K562 (cell line): ENCODE results near the gene CUTA. TPM values are rescaled to one million over a fixed set of nuclear protein-coding genes. Genes with fewer than 3 reads are reported as not detected.

Source experiments
- L3MBTL2 ChIP-seq: fragments of 450-650 bp; IDR thresholded peaks from 2 replicates; pipeline ENCODE4 v1.6.1; 2016; ENCODE audit warnings: mild to moderate bottlenecking, moderate library complexity
- MEF2A ChIP-seq: IDR thresholded peaks from 2 replicates; pipeline ENCODE4 v1.6.1; 2011; ENCODE audit warnings: low read depth, mild to moderate bottlenecking, low read length, moderate library complexity; ENCODE audit not compliant: control insufficient read depth
- MTA2 ChIP-seq: fragments of 450-650 bp; IDR thresholded peaks from 2 replicates; pipeline ENCODE4 v1.6.1; 2016; ENCODE audit warnings: low read depth
- MXI1 ChIP-seq: IDR thresholded peaks from 2 replicates; pipeline ENCODE4 v1.6.1; 2011; ENCODE audit warnings: low read depth, mild to moderate bottlenecking, improper control_type of control experiment, low read length
- NFE2 ChIP-seq: IDR thresholded peaks from 2 replicates; pipeline ENCODE4 v1.6.1; 2014; ENCODE audit warnings: antibody characterized with exemption, low read depth
- POLR3G ChIP-seq: IDR thresholded peaks from 2 replicates; pipeline ENCODE4 v1.6.1; 2011; ENCODE audit not compliant: insufficient read length, insufficient replicate concordance; ENCODE audit errors: extremely low read depth
- RBM39 ChIP-seq: fragments of 200-400 bp; formaldehyde crosslinking; optimal IDR thresholded peaks from 2 replicates; pipeline ENCODE3; 2018; ENCODE audit warnings: low read depth, low read length
- RHOXF2B ChIP-seq: fragments of 250-450 bp; sonication (Bioruptor Pico); conservative IDR thresholded peaks from 2 replicates; pipeline ENCODE4 v1.5.1; 2021
- SMARCA4 ChIP-seq: fragments of 450-650 bp; IDR thresholded peaks from 2 replicates; pipeline ENCODE4 v1.6.1; 2016
- THRAP3 ChIP-seq: fragments of 450-650 bp; IDR thresholded peaks from 2 replicates; pipeline ENCODE4 v1.6.1; 2016; ENCODE audit warnings: mild to moderate bottlenecking, inconsistent platforms, borderline replicate concordance
- ZNF232 ChIP-seq: sonication (generic); formaldehyde crosslinking; IDR thresholded peaks from 2 replicates; pipeline ENCODE4 v1.8.0; 2022; ENCODE audit warnings: mild to moderate bottlenecking, missing genetic modification reagents
- ZNF707 ChIP-seq: fragments of 250-450 bp; sonication (Bioruptor Pico); conservative IDR thresholded peaks from 2 replicates; pipeline ENCODE4 v1.8.0; 2022; ENCODE audit warnings: inconsistent platforms, mild to moderate bottlenecking, moderate library complexity
- ZNF778 ChIP-seq: fragments of 450-650 bp; formaldehyde crosslinking; IDR thresholded peaks from 2 replicates; pipeline ENCODE4 v1.4.0; 2020; ENCODE audit warnings: mild to moderate bottlenecking, moderate library complexity
- ZZZ3 ChIP-seq: fragments of 450-650 bp; IDR thresholded peaks from 2 replicates; pipeline ENCODE4 v1.6.1; 2016; ENCODE audit warnings: antibody characterized with exemption, mild to moderate bottlenecking, moderate library complexity
- polyA plus RNA-seq, 8 experiments: library from polyadenylated mRNA; depleted of rRNA in 4 of 8; stranded (reverse) in 5 of 8; unstranded in 3 of 8; fragments of >200 nt; fragmentation: Nextera tagmentation in 2 of 8; fragmentation: Illumina TruSeq in 1 of 8; extraction: Ambion mirVana in 2 of 8; extraction: Trizol in 1 of 8; gene quantifications; 2 replicates each; pipeline versions ENCODE4 v1.2.1 to v1.2.3, GENCODE V29; 2011 to 2014; ENCODE audit warnings: inconsistent platforms in 1 of 8, missing spikeins in 1 of 8
- total RNA-seq, 7 experiments: library from RNA; depleted of rRNA in 6 of 7; stranded (reverse); fragments of >200 nt in 6 of 7; fragmentation: Illumina TruSeq in 2 of 7; extraction: Trizol in 2 of 7; gene quantifications; 2 replicates each; pipeline versions ENCODE4 v1.2.1 to v1.2.3, GENCODE V29; 2011 to 2021; ENCODE audit warnings: low replicate concordance in 1 of 7
- TF ChIP-seq, protein P1 (sequence below): fragments of 250-450 bp; sonication (Bioruptor Pico); IDR thresholded peaks from 2 replicates; pipeline ENCODE4 v1.8.0; 2021; ENCODE audit warnings: moderate library complexity, mild to moderate bottlenecking, inconsistent platforms
- TF ChIP-seq, protein P2 (sequence below): fragments of 450-650 bp; formaldehyde crosslinking; IDR thresholded peaks from 2 replicates; pipeline ENCODE4 v1.4.0; 2022; ENCODE audit warnings: missing genetic modification characterization
- TF ChIP-seq, protein P3 (sequence below): sonication (generic); formaldehyde crosslinking; IDR thresholded peaks from 2 replicates; pipeline ENCODE4 v1.4.0; 2020; ENCODE audit warnings: mild to moderate bottlenecking, missing genetic modification reagents
- TF ChIP-seq, protein P4 (sequence below): sonication (generic); formaldehyde crosslinking; IDR thresholded peaks from 2 replicates; pipeline ENCODE4 v1.8.0; 2022; ENCODE audit warnings: mild to moderate bottlenecking, missing genetic modification reagents, borderline replicate concordance
- TF ChIP-seq, protein P5 (sequence below), 3 experiments: IDR thresholded peaks in 2 of 3; conservative IDR thresholded peaks in 1 of 3; 2 replicates each; pipeline ENCODE4 v1.5.1; 2011 to 2012; ENCODE audit warnings: low read length in 3 of 3, mild to moderate bottlenecking in 3 of 3, control low read depth in 2 of 3, improper control_type of control experiment in 1 of 3, inconsistent platforms in 1 of 3, low read depth in 1 of 3, mixed read lengths in 1 of 3, moderate library complexity in 1 of 3; ENCODE audit not compliant: insufficient read depth in 2 of 3

The CUTA gene
- total and polyA plus RNA-seq, 9 of the 15 experiments (the other 6 are each of a cell fraction or from before 2014, with no cell fraction given) = 166 to 682 (median 310) TPM

DNA sequence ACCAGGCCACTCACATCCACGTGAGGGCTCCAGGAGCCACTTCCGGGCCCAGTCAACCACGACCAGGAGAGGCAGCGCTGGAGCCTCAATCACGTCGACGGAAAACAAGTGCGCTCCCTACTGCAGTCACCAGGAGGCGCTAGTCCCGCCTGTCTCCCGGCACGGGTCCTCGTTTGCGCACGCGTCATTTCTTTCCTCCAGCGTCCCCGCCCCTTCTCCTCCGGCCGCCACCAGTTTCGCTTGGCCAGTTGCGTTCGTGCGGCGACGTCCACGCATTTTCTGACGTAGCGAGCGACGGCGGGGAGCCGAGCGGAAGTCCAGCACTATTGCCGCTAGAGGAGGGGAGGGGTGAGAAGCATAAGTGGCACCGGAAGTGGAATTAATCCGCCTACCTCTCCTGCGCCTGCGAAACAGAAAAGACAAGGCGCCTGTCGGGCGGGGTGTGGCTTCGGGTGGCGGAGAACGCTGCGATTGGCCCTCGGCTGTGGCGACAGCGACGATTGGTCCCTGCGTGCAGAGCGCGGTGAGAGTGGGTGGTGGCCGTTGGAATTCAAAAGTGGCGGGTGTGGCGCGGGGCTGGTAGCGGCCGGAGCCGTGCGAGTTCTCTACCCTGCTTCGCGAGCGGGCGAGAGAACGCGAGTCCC is 26.5 kb downstream of the CUTA start, which contains the start of gene KIFC1 (continued):
- TF ChIP-seq, protein P1, sequence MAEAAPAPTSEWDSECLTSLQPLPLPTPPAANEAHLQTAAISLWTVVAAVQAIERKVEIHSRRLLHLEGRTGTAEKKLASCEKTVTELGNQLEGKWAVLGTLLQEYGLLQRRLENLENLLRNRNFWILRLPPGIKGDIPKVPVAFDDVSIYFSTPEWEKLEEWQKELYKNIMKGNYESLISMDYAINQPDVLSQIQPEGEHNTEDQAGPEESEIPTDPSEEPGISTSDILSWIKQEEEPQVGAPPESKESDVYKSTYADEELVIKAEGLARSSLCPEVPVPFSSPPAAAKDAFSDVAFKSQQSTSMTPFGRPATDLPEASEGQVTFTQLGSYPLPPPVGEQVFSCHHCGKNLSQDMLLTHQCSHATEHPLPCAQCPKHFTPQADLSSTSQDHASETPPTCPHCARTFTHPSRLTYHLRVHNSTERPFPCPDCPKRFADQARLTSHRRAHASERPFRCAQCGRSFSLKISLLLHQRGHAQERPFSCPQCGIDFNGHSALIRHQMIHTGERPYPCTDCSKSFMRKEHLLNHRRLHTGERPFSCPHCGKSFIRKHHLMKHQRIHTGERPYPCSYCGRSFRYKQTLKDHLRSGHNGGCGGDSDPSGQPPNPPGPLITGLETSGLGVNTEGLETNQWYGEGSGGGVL (CRISPR knock-in tag) = no peak
- TF ChIP-seq, protein P2, sequence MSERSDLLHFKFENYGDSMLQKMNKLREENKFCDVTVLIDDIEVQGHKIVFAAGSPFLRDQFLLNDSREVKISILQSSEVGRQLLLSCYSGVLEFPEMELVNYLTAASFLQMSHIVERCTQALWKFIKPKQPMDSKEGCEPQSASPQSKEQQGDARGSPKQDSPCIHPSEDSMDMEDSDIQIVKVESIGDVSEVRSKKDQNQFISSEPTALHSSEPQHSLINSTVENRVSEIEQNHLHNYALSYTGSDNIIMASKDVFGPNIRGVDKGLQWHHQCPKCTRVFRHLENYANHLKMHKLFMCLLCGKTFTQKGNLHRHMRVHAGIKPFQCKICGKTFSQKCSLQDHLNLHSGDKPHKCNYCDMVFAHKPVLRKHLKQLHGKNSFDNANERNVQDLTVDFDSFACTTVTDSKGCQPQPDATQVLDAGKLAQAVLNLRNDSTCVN (CRISPR knock-in tag) = no peak
- TF ChIP-seq, protein P3, sequence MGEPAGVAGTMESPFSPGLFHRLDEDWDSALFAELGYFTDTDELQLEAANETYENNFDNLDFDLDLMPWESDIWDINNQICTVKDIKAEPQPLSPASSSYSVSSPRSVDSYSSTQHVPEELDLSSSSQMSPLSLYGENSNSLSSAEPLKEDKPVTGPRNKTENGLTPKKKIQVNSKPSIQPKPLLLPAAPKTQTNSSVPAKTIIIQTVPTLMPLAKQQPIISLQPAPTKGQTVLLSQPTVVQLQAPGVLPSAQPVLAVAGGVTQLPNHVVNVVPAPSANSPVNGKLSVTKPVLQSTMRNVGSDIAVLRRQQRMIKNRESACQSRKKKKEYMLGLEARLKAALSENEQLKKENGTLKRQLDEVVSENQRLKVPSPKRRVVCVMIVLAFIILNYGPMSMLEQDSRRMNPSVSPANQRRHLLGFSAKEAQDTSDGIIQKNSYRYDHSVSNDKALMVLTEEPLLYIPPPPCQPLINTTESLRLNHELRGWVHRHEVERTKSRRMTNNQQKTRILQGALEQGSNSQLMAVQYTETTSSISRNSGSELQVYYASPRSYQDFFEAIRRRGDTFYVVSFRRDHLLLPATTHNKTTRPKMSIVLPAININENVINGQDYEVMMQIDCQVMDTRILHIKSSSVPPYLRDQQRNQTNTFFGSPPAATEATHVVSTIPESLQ (CRISPR knock-in tag) = no peak; the same call in 1 of the 2 replicates
- TF ChIP-seq ZNF232 (CRISPR knock-in tag) (no peak), MEF2A (no peak), RBM39 (no peak), L3MBTL2 (peak; percentile 98), ZZZ3 (no peak), THRAP3 (no peak), ZNF707 (CRISPR knock-in tag) (no peak), SMARCA4 (no peak; the same call in 1 of the 2 replicates), RHOXF2B (CRISPR knock-in tag) (no peak), MXI1 (peak; percentile 45), ZNF778 (CRISPR knock-in tag) (no peak), MTA2 (no peak), NFE2 (no peak), POLR3G (no peak)
- TF ChIP-seq, protein P4, sequence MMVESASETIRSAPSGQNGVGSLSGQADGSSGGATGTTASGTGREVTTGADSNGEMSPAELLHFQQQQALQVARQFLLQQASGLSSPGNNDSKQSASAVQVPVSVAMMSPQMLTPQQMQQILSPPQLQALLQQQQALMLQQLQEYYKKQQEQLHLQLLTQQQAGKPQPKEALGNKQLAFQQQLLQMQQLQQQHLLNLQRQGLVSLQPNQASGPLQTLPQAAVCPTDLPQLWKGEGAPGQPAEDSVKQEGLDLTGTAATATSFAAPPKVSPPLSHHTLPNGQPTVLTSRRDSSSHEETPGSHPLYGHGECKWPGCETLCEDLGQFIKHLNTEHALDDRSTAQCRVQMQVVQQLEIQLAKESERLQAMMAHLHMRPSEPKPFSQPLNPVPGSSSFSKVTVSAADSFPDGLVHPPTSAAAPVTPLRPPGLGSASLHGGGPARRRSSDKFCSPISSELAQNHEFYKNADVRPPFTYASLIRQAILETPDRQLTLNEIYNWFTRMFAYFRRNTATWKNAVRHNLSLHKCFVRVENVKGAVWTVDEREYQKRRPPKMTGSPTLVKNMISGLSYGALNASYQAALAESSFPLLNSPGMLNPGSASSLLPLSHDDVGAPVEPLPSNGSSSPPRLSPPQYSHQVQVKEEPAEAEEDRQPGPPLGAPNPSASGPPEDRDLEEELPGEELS (CRISPR knock-in tag) = no peak; the same call in 1 of the 2 replicates
- TF ChIP-seq, protein P5, sequence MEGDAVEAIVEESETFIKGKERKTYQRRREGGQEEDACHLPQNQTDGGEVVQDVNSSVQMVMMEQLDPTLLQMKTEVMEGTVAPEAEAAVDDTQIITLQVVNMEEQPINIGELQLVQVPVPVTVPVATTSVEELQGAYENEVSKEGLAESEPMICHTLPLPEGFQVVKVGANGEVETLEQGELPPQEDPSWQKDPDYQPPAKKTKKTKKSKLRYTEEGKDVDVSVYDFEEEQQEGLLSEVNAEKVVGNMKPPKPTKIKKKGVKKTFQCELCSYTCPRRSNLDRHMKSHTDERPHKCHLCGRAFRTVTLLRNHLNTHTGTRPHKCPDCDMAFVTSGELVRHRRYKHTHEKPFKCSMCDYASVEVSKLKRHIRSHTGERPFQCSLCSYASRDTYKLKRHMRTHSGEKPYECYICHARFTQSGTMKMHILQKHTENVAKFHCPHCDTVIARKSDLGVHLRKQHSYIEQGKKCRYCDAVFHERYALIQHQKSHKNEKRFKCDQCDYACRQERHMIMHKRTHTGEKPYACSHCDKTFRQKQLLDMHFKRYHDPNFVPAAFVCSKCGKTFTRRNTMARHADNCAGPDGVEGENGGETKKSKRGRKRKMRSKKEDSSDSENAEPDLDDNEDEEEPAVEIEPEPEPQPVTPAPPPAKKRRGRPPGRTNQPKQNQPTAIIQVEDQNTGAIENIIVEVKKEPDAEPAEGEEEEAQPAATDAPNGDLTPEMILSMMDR (IDR thresholded peaks at IDR 0.05 in 2 of 3, conservative IDR thresholded peaks at IDR 0.05 in 1 of 3; ENCODE audit: insufficient read depth in 2 of 3, low read depth in 1 of 3, low read length in 3 of 3) = peak; percentile 99 to 100 (median 99)
